ENCODE measurements around the gene AMDHD2. TPM values are rescaled to one million over a fixed set of nuclear protein-coding genes. Genes with fewer than 3 reads are reported as not detected.
"Not testable (repeated sequence)": the region's sequence is repeated elsewhere in the genome, so short reads cannot be mapped to it uniquely, and the experiment has no call there.

The AMDHD2 gene
- total RNA-seq, 2 experiments from 2014 or later, result 20.9 to 31.6 TPM

- H3K27me3 Mint-ChIP-seq; POLR2A ChIA-PET; H3K9me3 Mint-ChIP-seq (ENCODE audit: low read depth); H3K27ac Mint-ChIP-seq; intact Hi-C loops (cut with DNase I, micrococcal nuclease); H3K4me1 Mint-ChIP-seq; H3K36me3 Mint-ChIP-seq (ENCODE audit: low read depth); DNase-seq; H3K4me3 Mint-ChIP-seq; CTCF ChIA-PET: not testable (repeated sequence)
- ATAC-seq, result peak; percentile 82
Measured at GRCh38 chr16:2572704-2573103, 52.5 kb downstream of the AMDHD2 start.

DNA sequence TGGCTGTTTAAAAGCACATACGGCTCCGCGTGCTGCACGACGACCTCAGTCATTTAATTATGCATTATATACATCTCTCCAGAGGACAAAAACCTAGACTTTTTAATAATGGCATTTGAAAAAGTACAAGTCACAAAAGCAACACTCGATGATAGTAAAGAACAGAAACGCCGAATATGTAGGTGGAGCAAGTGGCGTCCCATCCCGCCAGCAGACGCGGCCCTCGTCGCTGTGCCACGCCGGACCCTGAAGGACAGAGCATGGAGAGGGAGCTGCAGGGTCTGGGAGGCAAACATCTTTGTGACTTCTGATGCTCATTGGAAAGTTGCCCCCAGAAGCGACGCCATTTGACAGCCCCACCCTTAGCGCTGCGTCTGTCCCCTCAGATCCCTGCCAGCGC lies 55.7 kb downstream of the AMDHD2 start:
- CTCF ChIA-PET; POLR2A ChIA-PET; H3K9me3 Mint-ChIP-seq (ENCODE audit: low read depth); H3K4me3 Mint-ChIP-seq; H3K27ac Mint-ChIP-seq; intact Hi-C loops (cut with DNase I, micrococcal nuclease); H3K27me3 Mint-ChIP-seq; H3K4me1 Mint-ChIP-seq; H3K36me3 Mint-ChIP-seq (ENCODE audit: low read depth); ATAC-seq; DNase-seq: not testable (repeated sequence)

GRCh38 chr16:2577044-2577443 lies 56.9 kb downstream of the AMDHD2 start:
- POLR2A ChIA-PET; H3K9me3 Mint-ChIP-seq (ENCODE audit: low read depth); intact Hi-C loops (cut with DNase I, micrococcal nuclease); CTCF ChIA-PET; DNase-seq; H3K4me1 Mint-ChIP-seq; H3K36me3 Mint-ChIP-seq (ENCODE audit: low read depth); ATAC-seq; H3K27me3 Mint-ChIP-seq; H3K4me3 Mint-ChIP-seq; H3K27ac Mint-ChIP-seq: not testable (repeated sequence)

DNA sequence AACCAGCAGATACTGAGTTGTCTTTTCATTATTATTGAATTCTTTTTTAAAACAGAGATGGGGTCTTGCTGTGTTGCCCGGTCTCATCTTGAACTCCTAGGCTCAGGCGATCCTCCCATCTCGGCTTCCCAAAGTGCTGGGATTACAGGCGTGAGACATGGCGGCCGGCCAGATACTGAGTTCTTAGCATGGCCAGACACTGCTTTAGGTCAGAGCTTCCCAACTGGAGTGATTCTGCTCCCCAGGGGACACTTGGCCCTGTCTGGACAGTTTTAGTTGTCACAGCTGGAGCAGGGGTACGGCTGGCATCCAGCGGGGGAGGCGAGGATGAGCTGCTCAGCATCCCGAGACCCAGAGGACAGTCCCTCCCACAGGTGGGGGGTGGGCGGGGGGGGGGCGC lies 58.7 kb downstream of the AMDHD2 start:
- H3K4me3 Mint-ChIP-seq; intact Hi-C loops (cut with DNase I, micrococcal nuclease); POLR2A ChIA-PET; ATAC-seq; H3K27ac Mint-ChIP-seq; H3K9me3 Mint-ChIP-seq (ENCODE audit: low read depth); H3K36me3 Mint-ChIP-seq (ENCODE audit: low read depth); H3K4me1 Mint-ChIP-seq; CTCF ChIA-PET; H3K27me3 Mint-ChIP-seq; DNase-seq: not testable (repeated sequence)

DNA sequence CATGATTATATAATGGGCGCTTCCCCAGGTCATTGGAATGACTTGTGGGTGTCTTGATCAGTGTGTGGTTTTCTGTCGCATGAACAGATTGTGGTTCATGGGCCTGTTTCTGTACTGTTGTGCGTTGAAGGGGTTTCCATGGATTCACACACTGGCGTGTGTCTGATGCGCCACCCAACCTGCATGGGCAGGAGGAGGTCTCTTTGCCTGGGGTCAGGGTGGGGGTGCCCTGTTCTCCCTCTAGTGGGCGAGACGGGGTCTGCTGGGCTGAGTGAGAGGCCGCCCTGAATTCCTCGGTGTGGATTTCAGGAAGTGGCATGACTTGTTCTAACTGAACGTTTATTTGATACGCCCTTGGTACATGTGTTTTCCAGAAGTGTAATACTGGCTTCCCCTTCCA lies 60.0 kb downstream of the AMDHD2 start:
- intact Hi-C loops (cut with DNase I, micrococcal nuclease); H3K9me3 Mint-ChIP-seq (ENCODE audit: low read depth); H3K27ac Mint-ChIP-seq; CTCF ChIA-PET; H3K4me1 Mint-ChIP-seq; H3K4me3 Mint-ChIP-seq; H3K27me3 Mint-ChIP-seq; POLR2A ChIA-PET; H3K36me3 Mint-ChIP-seq (ENCODE audit: low read depth): not testable (repeated sequence)
- peak; percentile 40 for DNase-seq
- ATAC-seq, result peak; percentile 72

- H3K27ac Mint-ChIP-seq; H3K36me3 Mint-ChIP-seq (ENCODE audit: low read depth); DNase-seq; CTCF ChIA-PET; H3K4me3 Mint-ChIP-seq; POLR2A ChIA-PET; H3K9me3 Mint-ChIP-seq (ENCODE audit: low read depth); H3K4me1 Mint-ChIP-seq; H3K27me3 Mint-ChIP-seq; ATAC-seq; intact Hi-C loops (cut with DNase I, micrococcal nuclease): not testable (repeated sequence)
Measured at GRCh38 chr16:2580818-2581217, 60.6 kb downstream of the AMDHD2 start.

Small RNA genes lying within 50 kb of the gene (microRNA-seq; reads per million reads assigned to microRNA genes)
- gene MIR3178 (ENCODE audit: borderline replicate concordance), result 1.1 reads per million

Other genes with a start within 250 kb of the AMDHD2 start
- 1 to 10 TPM; 6.0 to 7.2 TPM for gene ABCA3, start 179.6 kb upstream of the AMDHD2 start, total RNA-seq
- gene CCNF, start 90.9 kb upstream of the AMDHD2 start, total RNA-seq, result 10 to 100 TPM; 52.2 to 53.4 TPM
- gene TEDC2, start 60.3 kb upstream of the AMDHD2 start, total RNA-seq, result 10 to 100 TPM; 21.0 to 23.1 TPM
- gene NTN3, start 49.1 kb upstream of the AMDHD2 start, total RNA-seq, result not detected
- 10 to 100 TPM; 10.4 to 12.7 TPM for gene TBC1D24, start 45.2 kb upstream of the AMDHD2 start, total RNA-seq
- 100 to 1,000 TPM in 1 of 2 experiments, 10 to 100 TPM in 1; 91.7 to 130 TPM for gene ATP6V0C, start 6.4 kb upstream of the AMDHD2 start, total RNA-seq
- gene CEMP1, start 11.0 kb downstream of the AMDHD2 start, total RNA-seq, result not detected
- 10 to 100 TPM; 30.4 to 34.5 TPM for gene PDPK1, start 17.6 kb downstream of the AMDHD2 start, total RNA-seq
- 10 to 100 TPM; 24.0 to 26.2 TPM for gene KCTD5, start 162.2 kb downstream of the AMDHD2 start, total RNA-seq
- 1 to 10 TPM; 2.3 to 2.4 TPM for gene PRSS27, start 199.9 kb downstream of the AMDHD2 start, total RNA-seq
- 100 to 1,000 TPM; 517 to 598 TPM for gene SRRM2, start 232.3 kb downstream of the AMDHD2 start, total RNA-seq